ENCODE results near the gene DPH3.
A peak's percentile ranks its signal among the peaks of the same experiment; 100 is the strongest.

The DPH3 gene

GRCh38 chr3:16257309-16257708 is 7.4 kb downstream of the DPH3 start:
- no peak for DNase-seq (ENCODE audit: low read depth in 2 of 3, low spot score in 2 of 3)

GRCh38 chr3:16255726-16256125 is 9.0 kb downstream of the DPH3 start:
- DNase-seq (ENCODE audit: low read depth in 2 of 3, low spot score in 2 of 3) = no peak

GRCh38 chr3:16255326-16255725 is 9.4 kb downstream of the DPH3 start:
- DNase-seq (ENCODE audit: low read depth in 2 of 3, low spot score in 2 of 3) = no peak

- DNase-seq (ENCODE audit: low read depth in 2 of 3, low spot score in 2 of 3) = no peak
Measured at GRCh38 chr3:16254916-16255315, 9.8 kb downstream of the DPH3 start.

GRCh38 chr3:16253601-16254000 is 11.1 kb downstream of the DPH3 start:
- DNase-seq (ENCODE audit: low read depth in 2 of 3, low spot score in 2 of 3) = no peak

GRCh38 chr3:16252988-16253387 is 11.8 kb downstream of the DPH3 start:
- DNase-seq (ENCODE audit: low read depth in 2 of 3, low spot score in 2 of 3) = no peak

GRCh38 chr3:16252243-16252978 is 12.3 kb downstream of the DPH3 start:
- DNase-seq (ENCODE audit: low read depth in 2 of 3, low spot score in 2 of 3) = no peak

- DNase-seq (ENCODE audit: low read depth in 2 of 3, low spot score in 2 of 3) = no peak
Measured at GRCh38 chr3:16251316-16252085, 13.2 kb downstream of the DPH3 start.

GRCh38 chr3:16249886-16250285 is 14.9 kb downstream of the DPH3 start:
- DNase-seq (ENCODE audit: low read depth in 2 of 3, low spot score in 2 of 3) = no peak

GRCh38 chr3:16249336-16249735 is 15.4 kb downstream of the DPH3 start:
- no peak for DNase-seq (ENCODE audit: low read depth in 2 of 3, low spot score in 2 of 3)

- no peak for DNase-seq (ENCODE audit: low read depth in 2 of 3, low spot score in 2 of 3)
Measured at GRCh38 chr3:16248556-16248955, 16.2 kb downstream of the DPH3 start.

GRCh38 chr3:16247282-16248061 is 17.3 kb downstream of the DPH3 start:
- DNase-seq (ENCODE audit: low read depth in 2 of 3, low spot score in 2 of 3) = peak in 2 of 3 experiments; percentile 17 to 62

- DNase-seq (ENCODE audit: low read depth in 2 of 3, low spot score in 2 of 3) = no peak
Measured at GRCh38 chr3:16245609-16246008, 19.1 kb downstream of the DPH3 start.

GRCh38 chr3:16243706-16244490 is 20.8 kb downstream of the DPH3 start:
- no peak for DNase-seq (ENCODE audit: low read depth in 2 of 3, low spot score in 2 of 3)

GRCh38 chr3:16242177-16242576 is 22.6 kb downstream of the DPH3 start:
- DNase-seq (ENCODE audit: low read depth in 2 of 3, low spot score in 2 of 3) = no peak

- DNase-seq (ENCODE audit: low read depth in 2 of 3, low spot score in 2 of 3) = no peak
Measured at GRCh38 chr3:16241225-16241624, 23.5 kb downstream of the DPH3 start.

GRCh38 chr3:16240229-16241023 is 24.3 kb downstream of the DPH3 start:
- no peak for DNase-seq (ENCODE audit: low read depth in 2 of 3, low spot score in 2 of 3)

GRCh38 chr3:16239780-16240179 is 25.0 kb downstream of the DPH3 start:
- no peak for DNase-seq (ENCODE audit: low read depth in 2 of 3, low spot score in 2 of 3)

GRCh38 chr3:16239086-16239770 is 25.5 kb downstream of the DPH3 start:
- no peak for DNase-seq (ENCODE audit: low read depth in 2 of 3, low spot score in 2 of 3)

All from activated CD8-positive, alpha-beta memory T cell treated with anti-CD3 and anti-CD28 coated beads for 48 hours (primary cell).